NOMO-1 treated with DMSO at 0.1 percent for 48 hours (cell line): ENCODE data around the gene ATAD1.
"Not testable (repeated sequence)": the region's sequence is repeated elsewhere in the genome, so short reads cannot be mapped to it uniquely, and the experiment has no call there.

Experiments
- DNase-seq: peaks from one replicate; lab custom pipeline; 2025; ENCODE audit not compliant: unreplicated experiment; lab: John Stamatoyannopoulos, UW

Gene ATAD1

GRCh38 chr10:87759551-87759950 lies 58.5 kb downstream of the ATAD1 start:
- no peak for DNase-seq

- no peak for DNase-seq
Observed at GRCh38 chr10:87757685-87758084, 60.3 kb downstream of the ATAD1 start.

- peak; percentile 26 for DNase-seq
Observed at GRCh38 chr10:87753995-87754866, 63.8 kb downstream of the ATAD1 start.

GRCh38 chr10:87752566-87752965 lies 65.5 kb downstream of the ATAD1 start:
- DNase-seq, result no peak

GRCh38 chr10:87751274-87751673 lies 66.8 kb downstream of the ATAD1 start:
- no peak for DNase-seq

GRCh38 chr10:87750817-87751216 lies 67.2 kb downstream of the ATAD1 start:
- DNase-seq, result no peak

- DNase-seq, result no peak
Observed at GRCh38 chr10:87750001-87750671, 67.9 kb downstream of the ATAD1 start.

- DNase-seq, result not testable (repeated sequence)
Observed at GRCh38 chr10:87748244-87748643, 69.8 kb downstream of the ATAD1 start.

- no peak for DNase-seq
Observed at GRCh38 chr10:87746911-87747310, 71.1 kb downstream of the ATAD1 start.

GRCh38 chr10:87744606-87745005 lies 73.4 kb downstream of the ATAD1 start:
- no peak for DNase-seq

- peak; percentile 60 for DNase-seq
Observed at GRCh38 chr10:87742992-87743610, 74.9 kb downstream of the ATAD1 start.

- peak; percentile 93 for DNase-seq
Observed at GRCh38 chr10:87740254-87740655, 77.8 kb downstream of the ATAD1 start.

- peak; percentile 64 for DNase-seq
Observed at GRCh38 chr10:87739703-87740102, 78.3 kb downstream of the ATAD1 start.

GRCh38 chr10:87738253-87738652 lies 79.8 kb downstream of the ATAD1 start:
- DNase-seq, result not testable (repeated sequence)

- DNase-seq, result peak; percentile 18
Observed at GRCh38 chr10:87734987-87735827, 82.8 kb downstream of the ATAD1 start.

- no peak for DNase-seq
Observed at GRCh38 chr10:87733081-87733480, 84.9 kb downstream of the ATAD1 start.

GRCh38 chr10:87729940-87730339 lies 88.1 kb downstream of the ATAD1 start:
- no peak for DNase-seq

- no peak for DNase-seq
Observed at GRCh38 chr10:87724789-87725188, 93.2 kb downstream of the ATAD1 start.

GRCh38 chr10:87723500-87723899 lies 94.5 kb downstream of the ATAD1 start:
- no peak for DNase-seq

- peak; percentile 16 for DNase-seq
Observed at GRCh38 chr10:87722716-87723115, 95.3 kb downstream of the ATAD1 start.

- DNase-seq, result no peak
Observed at GRCh38 chr10:87721781-87722180, 96.2 kb downstream of the ATAD1 start.
